Measurements from ENCODE around the gene GPER1.

Gene GPER1

GRCh38 chr7:1090686-1091643 lies 3.1 kb downstream of the GPER1 start:
- no peak for DNase-seq (ENCODE audit: low read depth)

GRCh38 chr7:1091644-1092027 lies 3.7 kb downstream of the GPER1 start:
- DNase-seq (ENCODE audit: low read depth): no peak

- no peak for DNase-seq (ENCODE audit: low read depth)
These were observed 4.3 kb downstream of the GPER1 start for GRCh38 chr7:1092161-1092632.

- no peak for DNase-seq (ENCODE audit: low read depth)
These were observed 5.0 kb downstream of the GPER1 start for GRCh38 chr7:1092806-1093501.

GRCh38 chr7:1093502-1093843 lies 5.6 kb downstream of the GPER1 start:
- DNase-seq (ENCODE audit: low read depth): no peak

GRCh38 chr7:1093916-1094508 lies 6.1 kb downstream of the GPER1 start:
- DNase-seq (ENCODE audit: low read depth): no peak

- no peak for DNase-seq (ENCODE audit: low read depth)
These were observed 7.0 kb downstream of the GPER1 start for GRCh38 chr7:1094870-1095269.

- no peak for DNase-seq (ENCODE audit: low read depth)
These were observed 7.8 kb downstream of the GPER1 start for GRCh38 chr7:1095621-1096155.

- no peak for DNase-seq (ENCODE audit: low read depth)
These were observed 8.5 kb downstream of the GPER1 start for GRCh38 chr7:1096156-1097119.

GRCh38 chr7:1097120-1097504 lies 9.2 kb downstream of the GPER1 start:
- no peak for DNase-seq (ENCODE audit: low read depth)

- DNase-seq (ENCODE audit: low read depth): no peak
These were observed 10.6 kb downstream of the GPER1 start for GRCh38 chr7:1098243-1099153.

GRCh38 chr7:1099154-1099542 lies 11.2 kb downstream of the GPER1 start:
- DNase-seq (ENCODE audit: low read depth): no peak

GRCh38 chr7:1099637-1100036 lies 11.7 kb downstream of the GPER1 start:
- no peak for DNase-seq (ENCODE audit: low read depth)

- no peak for DNase-seq (ENCODE audit: low read depth)
These were observed 12.5 kb downstream of the GPER1 start for GRCh38 chr7:1100386-1100785.

- no peak for DNase-seq (ENCODE audit: low read depth)
These were observed 13.1 kb downstream of the GPER1 start for GRCh38 chr7:1100834-1101562.

- no peak for DNase-seq (ENCODE audit: low read depth)
These were observed 13.9 kb downstream of the GPER1 start for GRCh38 chr7:1101563-1102431.

- DNase-seq (ENCODE audit: low read depth): no peak
These were observed 15.3 kb downstream of the GPER1 start for GRCh38 chr7:1103009-1103788.
